SIG-M5 treated with dmso at 0.1 percent for 504 hours (cell line): ENCODE data around the gene RETN.
A peak's percentile ranks its signal among the peaks of the same experiment; 100 is the strongest.

Source experiments
- DNase-seq: peaks from one replicate; lab custom pipeline; 2025; ENCODE audit not compliant: unreplicated experiment; lab: John Stamatoyannopoulos, UW

The RETN gene, protein sequence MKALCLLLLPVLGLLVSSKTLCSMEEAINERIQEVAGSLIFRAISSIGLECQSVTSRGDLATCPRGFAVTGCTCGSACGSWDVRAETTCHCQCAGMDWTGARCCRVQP

DNA sequence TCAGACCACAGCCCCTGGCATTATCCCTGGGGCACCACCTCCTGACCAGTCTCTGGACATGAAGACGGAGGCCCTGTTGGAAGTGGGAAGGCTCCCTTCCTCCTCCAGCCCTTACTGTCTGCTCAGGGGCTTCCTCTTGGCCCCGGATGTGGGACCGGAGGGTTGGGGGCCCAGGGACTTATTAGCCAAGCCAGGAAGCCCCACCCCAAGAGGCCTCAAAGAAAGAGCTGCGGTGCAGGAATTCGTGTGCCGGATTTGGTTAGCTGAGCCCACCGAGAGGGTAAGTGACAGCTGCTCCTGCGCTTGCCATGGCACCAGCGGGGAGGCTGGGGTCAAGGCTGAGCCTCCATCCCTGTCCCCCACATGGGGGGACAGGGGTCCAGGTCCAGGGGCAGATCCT, at the start of gene RETN:
Gene RETN, plus strand, starts transcription at position 208 of the 400 bp plus-strand sequence. CDS start 278 bp downstream, outside the sequence.
- DNase-seq: peak; percentile 70

DNA sequence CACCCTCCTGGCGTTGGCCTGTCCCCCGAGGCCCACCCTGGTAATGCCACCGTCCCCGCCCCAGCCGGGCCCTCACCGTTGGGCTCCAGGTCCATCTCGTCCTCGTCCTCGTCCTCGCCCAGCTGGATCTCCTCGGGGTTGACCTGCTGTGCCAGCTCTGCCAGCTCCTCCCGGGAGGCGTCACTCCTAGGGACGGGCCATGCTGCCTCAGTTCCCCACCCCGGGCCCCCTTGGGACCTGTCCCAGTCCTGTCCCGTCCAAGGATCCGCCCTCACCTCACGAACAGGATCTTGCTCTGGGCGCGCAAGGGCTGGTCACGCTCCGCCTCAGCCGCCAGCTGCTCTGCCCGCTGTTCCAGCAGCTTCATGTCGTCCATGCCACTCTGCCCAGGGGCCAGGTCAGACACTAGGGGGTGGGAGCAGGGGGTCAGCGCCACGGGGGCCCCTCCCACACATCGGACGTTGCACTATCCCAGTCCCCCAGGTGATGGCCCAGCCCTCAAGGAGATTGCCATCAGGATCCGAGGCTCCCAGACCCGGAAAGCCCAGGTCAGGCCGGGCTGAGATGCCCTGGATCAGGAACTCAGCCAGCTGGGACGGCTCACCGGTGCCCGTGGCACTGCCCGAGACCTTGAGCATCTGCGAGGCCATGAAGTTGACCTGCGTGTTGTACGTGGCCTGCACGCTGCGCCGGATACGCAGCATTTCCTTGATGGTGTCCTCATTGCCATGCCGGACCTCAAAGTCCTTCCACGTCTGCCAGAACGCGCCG, 49.0 kb upstream of the RETN start:
- no peak for DNase-seq

DNA sequence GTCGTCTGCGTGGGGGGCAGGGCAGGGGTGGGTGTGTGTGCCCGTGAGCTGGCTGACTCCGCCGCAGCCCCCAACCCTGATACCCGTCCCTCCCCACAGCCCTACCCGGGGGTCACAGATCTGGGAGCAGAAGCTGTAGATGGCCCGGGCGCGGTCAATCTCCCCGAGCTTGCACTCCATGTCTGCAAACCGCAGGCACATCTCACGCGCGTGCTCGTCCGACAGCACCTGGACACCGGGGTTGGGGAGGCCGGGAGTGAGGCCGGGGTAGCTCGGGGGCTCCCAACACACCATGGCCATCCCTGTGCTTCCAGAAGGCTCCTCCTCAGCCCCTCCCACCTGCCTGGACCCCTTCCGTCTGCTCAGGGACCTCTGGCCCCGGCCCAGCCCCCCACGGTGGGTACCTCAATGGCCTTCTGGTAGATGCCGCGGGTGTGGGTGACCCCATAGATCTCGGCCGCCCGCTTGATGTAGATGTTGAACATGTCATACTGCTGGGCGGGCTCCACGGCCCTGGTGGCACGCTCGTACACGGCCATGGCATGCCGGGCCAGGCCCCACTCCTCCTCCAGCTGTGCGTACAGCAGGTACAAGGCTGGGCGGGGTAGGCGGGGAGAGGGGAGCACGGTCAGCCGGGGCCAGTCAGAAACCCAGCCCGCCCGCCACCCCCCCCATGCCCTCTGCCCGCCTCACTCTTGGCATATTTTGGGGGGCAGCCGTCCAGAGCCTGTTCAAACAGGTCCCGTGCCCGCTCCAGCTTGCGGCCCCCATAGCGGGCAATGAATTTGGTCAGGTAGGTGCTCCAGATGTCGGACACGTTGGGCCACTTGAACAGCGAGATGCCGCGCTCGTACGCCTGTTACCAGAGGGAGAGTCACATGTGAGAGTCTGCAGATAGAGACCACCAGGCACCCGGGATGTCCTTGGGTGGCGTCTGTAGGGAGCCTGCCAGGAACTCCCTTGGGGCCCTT, 48.1 kb upstream of the RETN start:
- DNase-seq: no peak

DNA sequence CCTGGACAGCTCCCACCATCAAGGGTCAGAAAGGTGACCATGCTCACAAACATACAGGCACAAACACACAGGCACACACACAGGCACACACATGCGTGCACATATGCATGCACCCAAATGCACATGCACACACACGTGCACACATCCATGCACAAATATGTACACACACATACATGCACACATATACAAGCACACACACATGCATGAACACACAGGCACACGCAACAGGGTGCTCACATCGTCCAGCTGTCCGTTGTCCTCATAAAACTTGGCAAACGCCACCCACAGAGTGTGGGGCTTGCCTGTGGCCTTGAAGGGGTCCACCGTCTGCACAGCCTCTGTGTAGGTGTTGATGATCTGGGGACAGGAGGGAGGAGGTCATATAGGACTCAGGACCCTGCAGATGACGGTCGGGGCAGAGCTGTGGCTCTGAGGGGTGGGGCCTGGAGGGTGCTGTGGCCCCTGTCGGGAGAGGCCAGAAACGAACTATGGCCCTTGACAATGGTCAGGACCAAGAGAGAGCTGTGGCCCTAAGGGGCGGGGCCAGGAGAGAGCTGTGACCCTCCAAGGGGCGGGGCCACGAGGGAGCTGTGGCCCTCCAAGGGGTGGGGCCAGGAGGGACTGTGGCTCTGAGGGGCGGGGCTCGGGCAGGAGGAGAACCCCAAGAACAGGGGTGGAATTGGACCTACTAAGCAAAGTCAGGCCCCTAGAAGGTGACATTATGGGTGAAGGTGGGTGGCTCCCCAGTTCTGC, 45.7 kb upstream of the RETN start:
- no peak for DNase-seq

DNA sequence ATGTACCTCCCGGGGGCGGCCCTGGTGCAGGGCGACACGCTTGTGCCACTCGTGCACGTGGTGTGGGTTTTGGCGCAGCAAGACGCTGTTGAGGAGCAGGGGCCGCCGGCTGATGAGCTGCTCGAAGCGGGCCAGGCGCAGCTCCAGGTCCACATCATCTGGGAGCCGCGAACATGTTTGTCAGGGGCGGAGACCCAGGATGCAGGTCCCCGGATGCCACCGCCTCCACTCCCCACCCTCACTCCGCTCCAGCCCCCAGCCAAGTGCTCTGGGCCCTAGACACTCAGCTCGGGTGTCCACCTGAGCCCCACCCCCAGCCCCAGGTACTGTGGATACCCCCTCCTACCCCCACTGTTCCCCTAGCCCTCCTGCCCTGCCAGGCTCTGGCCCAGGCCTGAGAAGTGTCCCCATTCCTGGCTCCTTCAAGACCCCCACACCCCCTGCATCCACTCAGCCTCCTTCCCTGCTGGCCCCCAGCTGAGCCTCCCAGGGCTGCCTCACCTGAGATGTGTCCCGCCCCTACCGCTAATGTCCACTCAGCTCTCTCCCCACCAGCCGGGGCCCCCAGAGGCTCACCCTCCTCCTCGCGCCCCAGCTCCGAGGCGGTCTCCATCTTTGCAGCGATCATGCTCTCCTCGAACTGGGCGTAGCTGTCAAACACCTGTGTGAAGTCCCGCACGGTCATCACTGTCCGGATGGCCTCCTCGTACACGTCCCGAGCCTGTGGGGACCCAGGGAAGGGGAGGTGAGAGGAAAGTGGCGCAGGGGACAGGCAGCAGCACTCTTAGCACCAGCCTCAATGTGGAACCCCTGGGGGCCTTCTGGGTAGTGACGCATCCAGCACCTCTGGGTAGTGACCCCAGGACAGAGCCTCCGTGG, 44.9 kb upstream of the RETN start:
- DNase-seq: no peak

DNA sequence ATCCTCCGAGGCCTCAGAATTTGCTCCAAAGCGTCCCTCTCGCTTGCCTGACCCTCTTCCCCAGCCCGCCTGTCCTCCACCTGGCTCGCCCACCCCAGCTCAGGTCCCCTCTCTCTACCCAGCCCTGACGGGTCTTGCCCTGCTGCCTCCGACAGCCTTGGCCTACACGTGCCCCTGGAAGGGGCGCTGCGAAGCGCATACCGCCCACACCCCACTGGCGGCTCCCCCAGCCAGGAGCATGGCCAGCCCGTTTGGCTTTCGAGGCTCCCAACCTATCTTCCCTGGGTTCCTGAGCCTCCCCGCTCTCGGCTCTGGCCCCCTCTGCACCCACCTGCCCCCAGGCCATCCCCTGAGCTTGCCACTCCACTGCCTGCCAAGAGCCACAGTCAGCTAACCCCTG, 44.0 kb upstream of the RETN start:
- DNase-seq: no peak

DNA sequence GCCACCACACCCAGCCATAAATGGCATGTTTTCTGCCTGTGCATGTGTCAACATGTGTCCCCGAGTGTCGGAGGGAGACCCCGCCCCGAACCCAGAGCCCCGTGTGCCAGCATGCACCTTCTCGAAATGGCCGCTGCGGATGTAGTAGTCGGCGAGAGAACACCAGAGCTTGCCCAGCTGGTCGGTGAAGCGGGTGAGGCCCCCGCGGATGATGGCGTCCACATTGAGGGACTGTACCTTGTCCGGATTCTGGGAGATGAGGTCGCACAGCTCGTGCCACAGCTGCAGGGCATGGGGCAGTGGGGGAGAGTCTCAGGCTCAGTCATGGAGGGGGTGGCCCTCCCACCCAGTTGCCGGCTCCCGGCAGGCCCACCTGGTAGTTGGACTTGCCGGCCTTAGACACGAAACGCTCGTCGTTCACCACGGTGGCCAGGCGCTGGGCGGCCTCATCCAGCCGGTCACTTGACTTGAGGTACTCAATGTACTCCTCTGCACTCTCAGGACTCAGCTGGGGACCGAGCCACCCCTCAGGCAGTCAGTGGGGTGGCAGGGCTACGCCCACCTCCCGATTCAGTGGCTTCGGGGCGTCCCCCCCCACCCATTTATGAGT, 43.0 kb upstream of the RETN start:
- DNase-seq: no peak

DNA sequence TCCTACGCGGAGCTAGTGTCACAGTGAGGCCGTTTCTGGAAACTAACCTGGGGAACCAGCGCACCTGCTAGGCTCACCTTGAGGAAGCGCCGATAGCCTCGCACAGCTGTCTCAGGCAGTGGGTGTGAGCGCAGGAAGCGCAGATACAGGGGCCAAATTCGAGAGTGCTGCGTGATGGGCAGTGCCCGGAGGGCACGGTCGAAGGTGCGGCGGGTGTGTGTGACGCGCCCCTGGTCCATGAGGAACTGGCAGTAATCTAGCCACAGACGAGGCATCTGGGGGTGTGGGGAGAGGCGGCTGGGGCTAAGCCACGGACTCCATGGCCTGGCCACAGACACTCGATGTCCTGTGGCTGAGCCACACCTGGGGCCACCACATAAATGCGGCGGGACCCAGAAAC, 41.7 kb upstream of the RETN start:
- no peak for DNase-seq

DNA sequence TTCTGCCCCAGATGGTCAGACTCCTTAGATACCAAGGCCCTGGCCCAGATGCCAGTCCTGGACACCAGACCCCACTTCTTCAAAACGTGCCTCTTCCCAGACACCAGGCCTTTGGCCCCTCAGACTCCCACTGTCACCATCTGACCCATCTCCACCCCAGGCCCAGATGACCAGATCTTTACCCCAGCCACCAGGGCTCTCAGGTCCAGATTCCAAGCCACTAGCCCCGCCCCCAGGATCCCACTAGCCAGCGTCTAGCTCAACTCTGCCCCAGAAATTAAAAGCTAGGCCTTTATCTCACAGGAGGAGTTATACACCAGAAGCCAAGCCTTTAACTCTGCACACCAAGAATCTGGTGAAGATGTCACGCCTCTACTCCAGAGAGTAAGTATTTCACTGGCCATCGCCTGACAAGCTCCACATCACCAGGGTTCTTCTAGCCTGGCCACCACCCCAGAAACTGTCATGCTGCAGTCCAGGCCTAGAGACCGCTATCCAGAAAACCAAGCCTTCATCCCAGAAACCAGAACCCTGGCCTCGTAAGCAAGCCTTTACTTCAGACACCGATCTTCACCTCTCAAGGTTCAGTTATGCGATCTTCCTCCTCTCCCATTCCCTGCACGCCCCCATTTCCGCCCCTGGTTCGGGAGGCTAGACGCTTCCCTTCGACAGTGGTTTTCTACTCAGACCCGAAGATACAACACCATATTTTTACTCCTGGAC, 40.1 kb upstream of the RETN start:
- no peak for DNase-seq

DNA sequence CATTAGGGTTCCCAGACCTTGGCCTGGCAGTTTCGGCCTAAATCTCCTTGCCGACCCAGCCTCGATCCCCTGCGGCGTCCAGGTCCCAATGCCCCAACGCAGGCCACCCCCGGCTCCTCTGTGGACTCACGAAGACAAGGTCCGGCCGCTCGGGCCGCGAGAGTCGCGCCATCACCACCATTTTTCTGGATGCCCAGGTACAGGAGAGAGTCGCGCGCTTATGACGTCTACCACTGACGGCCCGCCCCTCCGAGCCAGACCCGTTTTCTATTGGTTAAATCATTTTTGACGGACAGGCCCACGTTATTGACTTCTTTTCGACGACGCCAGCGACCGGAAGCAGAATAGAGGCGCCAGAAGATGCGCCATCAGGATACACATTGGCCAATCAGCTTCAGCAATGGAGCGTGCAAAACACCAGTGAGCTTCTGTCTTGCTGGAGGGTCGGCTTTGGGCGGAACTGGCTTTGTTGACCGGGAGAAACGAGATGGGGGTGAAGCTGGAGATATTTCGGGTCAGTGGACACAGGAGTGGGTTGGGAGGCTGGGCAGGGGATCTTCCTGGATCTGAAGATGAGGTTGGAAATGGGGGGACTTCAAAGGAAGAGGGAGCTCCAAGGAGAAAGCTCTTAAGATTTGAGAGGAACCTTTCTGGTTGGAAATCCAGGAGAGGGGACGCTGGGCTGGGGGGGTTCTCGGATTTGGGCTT, 39.3 kb upstream of the RETN start, which contains the start of the genes PET100 and XAB2:
Gene PET100, plus strand, starts transcription at position 447 of the 708 bp plus-strand sequence. Its CDS starts 41 bp downstream, at position 488.
Gene XAB2, minus strand, starts transcription at position 199 of the 708 bp plus-strand sequence. Its CDS starts 18 bp downstream, at position 181.
- DNase-seq: peak; percentile 98

DNA sequence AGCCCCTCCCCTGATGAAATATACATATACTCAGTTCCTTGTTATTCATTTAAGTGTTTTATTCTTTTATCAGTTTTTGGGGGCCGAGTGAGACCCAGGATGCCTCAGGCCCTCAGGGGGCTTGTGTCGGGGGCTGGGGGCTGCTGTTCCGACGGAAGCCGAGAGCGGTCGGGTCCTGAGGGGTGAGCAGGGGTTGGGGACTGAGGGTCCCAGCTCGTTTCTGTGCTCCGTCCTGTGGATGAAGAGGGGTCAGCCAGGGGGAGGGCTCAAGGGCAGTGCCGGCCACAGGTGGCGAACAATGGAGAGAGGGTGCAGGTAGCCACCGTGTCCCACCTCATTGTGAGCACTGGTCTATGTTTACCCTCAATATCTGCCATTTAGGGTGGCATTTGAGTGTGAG, 37.3 kb upstream of the RETN start:
- DNase-seq: no peak

DNA sequence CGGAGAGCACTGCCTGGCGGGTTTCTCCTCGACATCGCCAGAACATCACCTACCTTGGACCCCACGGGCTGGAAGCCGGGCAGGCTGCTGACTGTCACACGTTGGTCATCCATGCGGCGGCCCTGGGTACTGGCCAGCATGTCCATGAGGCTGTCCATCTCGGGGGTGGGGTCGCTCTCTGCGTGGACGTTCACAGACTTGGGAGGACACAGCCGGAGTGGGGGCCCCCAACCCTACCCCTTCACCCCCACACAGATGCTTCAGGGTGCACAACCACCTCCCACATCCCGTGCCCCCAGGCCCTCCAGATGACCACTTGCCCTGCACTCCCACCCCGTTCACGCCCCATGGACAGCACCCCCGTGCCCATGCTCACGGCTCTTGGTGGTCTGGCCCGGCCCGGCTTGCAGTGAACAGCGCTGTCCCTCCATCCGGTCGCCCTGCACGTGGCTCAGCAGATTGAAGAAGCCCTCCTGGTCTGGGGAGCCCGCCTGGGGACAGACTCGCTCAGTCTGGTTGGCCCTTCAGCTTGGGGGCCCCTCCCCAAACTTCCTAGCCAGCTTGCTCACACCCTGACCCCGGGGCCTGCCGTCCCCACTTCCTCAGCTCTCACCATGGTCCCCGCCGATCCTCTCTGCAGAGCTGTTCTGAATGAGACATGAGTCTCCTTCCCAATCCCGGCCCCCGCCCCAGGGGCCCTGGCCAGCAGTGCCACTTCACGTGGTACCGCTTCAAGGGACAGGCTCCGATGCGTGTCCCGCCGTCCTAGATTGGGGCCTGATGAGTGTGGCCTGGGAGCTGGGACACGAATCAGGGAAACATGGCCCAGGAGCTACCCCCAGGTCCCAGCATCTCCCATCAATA, 36.3 kb upstream of the RETN start:
- DNase-seq: no peak

DNA sequence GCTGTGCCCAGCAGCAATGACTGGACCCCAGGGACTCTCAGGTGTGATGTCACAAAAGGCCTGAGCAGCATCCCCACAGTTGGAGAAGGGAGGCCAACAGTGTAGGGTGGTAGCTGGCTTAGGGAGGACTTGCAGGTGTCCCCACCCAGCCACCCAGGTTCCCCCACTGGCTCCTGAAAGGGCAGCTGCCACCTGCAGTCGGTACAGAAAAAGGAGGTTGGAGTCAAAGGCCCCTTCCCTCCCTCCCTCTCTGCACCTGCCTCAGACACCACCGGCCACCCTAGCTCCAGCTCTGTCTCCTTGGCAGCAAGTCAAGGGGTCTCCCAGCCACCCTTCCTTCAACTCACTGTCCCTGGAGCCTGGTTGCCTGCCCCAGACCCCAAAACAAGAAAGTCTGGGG, 35.2 kb upstream of the RETN start, which contains the start of gene PCP2:
Gene PCP2, minus strand, starts transcription at position 22 of the 400 bp plus-strand sequence. CDS start 262 bp downstream, outside the sequence.
- no peak for DNase-seq

DNA sequence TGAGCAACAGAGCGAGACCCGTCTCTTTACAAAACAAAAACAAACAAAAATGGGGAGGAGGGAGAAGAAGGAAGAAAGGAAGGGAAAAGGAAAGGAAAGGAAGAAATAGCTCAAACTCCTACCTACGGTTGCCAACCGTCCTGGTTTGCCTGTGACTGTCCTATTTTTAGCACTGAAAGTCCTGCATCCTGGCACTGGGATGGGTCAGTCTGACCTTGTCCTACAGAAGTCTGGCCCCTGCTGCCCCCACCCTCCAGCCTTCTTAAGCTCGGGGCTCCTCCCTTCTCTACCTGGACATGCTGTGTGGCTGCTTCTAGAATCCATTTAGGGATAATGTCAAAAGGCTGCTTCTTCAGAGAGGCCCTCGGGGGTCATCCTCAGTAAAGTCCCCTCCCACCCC, 33.2 kb upstream of the RETN start:
- DNase-seq: no peak

DNA sequence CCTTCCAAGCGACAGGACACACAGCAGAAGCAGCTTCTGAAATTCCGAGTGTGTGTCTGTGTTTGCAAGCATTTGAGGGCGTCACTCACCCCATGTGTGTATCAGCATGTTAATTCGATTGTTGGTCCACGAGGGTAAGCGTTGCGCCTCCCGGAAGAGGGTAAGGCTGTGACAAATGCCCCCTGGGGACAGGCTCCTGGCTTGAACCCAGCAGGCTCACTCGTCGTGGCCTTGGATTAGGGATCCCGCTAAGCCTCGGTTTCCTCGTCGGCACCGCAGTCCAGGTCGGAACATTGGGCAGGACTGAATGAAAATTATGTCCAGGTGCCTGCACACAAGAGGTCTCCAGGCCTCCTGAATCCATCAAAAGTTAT, 32.5 kb upstream of the RETN start:
- no peak for DNase-seq

DNA sequence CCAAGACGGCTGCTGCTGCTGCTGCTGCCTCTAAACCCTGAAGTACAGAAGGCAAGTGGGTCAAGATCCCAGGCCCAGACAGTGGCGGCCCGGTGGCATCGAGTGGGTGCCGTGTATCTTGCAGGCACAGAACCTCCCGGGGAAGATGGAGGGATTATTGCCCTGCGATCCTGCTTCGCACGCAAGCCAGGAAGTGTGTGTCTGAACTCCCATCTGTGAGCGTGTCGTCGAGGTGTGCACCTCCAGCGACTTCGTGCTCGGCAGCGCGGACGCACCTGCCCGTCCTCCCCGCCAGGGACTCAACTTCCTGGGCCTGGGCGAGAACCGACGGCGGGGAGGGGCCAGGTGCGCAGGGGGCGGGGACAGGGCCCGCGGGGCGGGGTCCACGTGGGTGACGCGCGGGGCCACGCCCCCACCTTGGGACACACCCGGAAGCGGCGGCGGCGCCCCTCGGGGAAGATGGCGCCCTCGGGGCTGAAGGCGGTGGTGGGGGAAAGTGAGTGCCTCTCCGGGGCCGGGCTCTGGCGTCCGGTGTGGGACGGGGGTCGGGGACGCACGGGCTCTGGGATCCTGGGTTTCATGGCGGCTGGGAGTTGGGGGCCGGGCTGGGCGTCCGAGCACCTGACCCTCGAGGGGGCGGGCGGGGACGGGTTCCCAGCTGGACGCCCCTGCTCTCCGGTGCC, 32.0 kb upstream of the RETN start, which contains the start of gene STXBP2:
Gene STXBP2, plus strand, starts transcription at position 420 of the 683 bp plus-strand sequence. Its CDS starts 40 bp downstream, at position 460.
- DNase-seq: peak; percentile 65
